Coronary artery (tissue), 2 donors: ENCODE measurements around the gene AFF3.

ENCODE experiments used
- DNase-seq: peaks from one replicate; pipeline ENCODE4 v3.0.0-alpha.2; 2017; ENCODE audit warnings: low spot score
- H3K27ac ChIP-seq, 2 donors: fragments of 200-600 bp; sonication (generic); one replicate each; pipeline ENCODE4 v1.5.1; 2016 to 2019
- H3K4me3 ChIP-seq: fragments of 200-600 bp; sonication (generic); 2 replicates; pipeline ENCODE4 v1.5.1; 2016; ENCODE audit warnings: mild to moderate bottlenecking, moderate library complexity
- TF ChIP-seq, protein P1 (sequence below): fragments of 200-600 bp; sonication (generic); IDR thresholded peaks from one replicate; pipeline ENCODE4 v1.5.1; 2019; ENCODE audit warnings: antibody characterized with exemption

The AFF3 gene

DNA sequence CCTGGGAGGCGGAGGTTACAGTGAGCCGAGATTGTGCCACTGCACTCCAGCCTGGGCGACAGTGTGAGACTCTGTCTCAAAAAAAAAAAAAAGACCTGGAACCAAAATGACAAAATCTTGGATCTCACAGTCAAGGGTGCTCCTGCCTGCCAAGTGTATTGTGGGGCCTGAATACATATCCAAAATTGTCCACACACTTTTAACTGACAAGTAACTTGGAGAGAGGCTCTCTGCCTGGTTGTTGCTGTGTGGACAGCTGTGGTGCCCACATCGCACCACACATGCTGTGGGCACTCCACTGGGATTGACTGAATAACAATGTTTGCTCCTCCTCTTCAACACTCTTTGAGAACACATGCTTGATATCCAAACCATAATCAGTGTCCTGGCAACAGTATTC lies 534.9 kb downstream of the AFF3 start:
- DNase-seq, result no peak
- Histone ChIP-seq H3K27ac (peak overlapping the region in 1 of 2 donors; percentile 49), H3K4me3 (peak overlapping the region; percentile 8)
- TF ChIP-seq, protein P1, sequence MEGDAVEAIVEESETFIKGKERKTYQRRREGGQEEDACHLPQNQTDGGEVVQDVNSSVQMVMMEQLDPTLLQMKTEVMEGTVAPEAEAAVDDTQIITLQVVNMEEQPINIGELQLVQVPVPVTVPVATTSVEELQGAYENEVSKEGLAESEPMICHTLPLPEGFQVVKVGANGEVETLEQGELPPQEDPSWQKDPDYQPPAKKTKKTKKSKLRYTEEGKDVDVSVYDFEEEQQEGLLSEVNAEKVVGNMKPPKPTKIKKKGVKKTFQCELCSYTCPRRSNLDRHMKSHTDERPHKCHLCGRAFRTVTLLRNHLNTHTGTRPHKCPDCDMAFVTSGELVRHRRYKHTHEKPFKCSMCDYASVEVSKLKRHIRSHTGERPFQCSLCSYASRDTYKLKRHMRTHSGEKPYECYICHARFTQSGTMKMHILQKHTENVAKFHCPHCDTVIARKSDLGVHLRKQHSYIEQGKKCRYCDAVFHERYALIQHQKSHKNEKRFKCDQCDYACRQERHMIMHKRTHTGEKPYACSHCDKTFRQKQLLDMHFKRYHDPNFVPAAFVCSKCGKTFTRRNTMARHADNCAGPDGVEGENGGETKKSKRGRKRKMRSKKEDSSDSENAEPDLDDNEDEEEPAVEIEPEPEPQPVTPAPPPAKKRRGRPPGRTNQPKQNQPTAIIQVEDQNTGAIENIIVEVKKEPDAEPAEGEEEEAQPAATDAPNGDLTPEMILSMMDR, result no peak

DNA sequence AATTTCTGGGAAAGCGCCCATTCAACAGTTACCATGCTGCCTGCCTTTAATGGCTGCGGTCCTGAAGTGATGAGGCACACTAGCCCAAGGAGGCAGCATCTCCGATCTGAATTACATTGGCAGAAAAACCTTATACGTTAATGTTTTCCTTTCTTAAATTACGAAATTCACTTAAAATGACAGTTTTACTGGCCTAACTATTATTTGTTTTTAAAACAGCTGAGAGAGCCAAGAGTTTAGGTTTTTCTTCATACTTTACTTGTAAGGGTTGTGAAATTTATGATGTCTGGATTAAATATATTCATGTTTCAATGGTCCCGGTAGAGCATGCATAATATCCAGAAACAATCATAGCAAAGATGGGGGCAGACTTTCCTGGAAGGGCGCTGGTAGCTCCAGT lies 537.4 kb downstream of the AFF3 start:
- TF ChIP-seq, protein P1, result no peak
- no peak for DNase-seq
- no peak overlapping the region for H3K4me3 ChIP-seq
- H3K27ac ChIP-seq, result no peak overlapping the region

- DNase-seq, result no peak
- Histone ChIP-seq H3K4me3 (no peak overlapping the region), H3K27ac (no peak overlapping the region)
- TF ChIP-seq, protein P1, result no peak
These were observed 539.9 kb downstream of the AFF3 start for GRCh38 chr2:99602476-99602875.

DNA sequence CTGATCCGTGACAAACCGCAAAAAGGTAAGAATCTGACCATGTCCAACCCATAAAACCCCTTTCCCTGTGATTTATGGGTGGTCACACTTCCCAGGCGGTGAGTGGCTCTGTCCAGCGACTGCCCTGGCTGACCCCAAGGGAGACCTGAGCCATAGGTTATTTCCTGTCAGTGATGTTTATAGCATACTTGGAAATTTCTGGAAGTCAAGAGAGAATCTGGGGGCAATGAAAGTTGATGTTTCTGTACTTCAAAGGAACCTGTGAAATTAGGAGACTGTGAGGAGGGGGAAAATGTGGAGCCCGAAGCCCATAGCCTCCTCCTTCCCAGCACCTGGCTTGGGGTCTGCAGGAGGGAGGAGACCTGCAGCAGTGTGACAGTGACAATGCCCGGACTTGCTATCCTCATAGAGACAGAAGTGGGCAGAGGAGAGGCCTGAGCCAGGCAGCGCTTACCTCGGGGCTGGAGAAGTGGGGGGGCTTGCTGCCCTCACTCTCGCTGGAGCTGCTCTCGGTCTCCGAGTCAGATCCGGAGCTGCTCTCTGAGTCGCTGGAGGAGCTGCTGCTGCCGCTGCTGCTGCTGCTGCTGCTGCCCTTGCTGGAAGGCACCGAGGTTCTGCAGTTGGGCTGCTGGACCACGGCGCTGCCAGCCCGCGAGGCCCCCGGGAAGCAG lies 541.3 kb downstream of the AFF3 start:
- DNase-seq, result no peak
- H3K4me3 ChIP-seq, result no peak overlapping the region
- TF ChIP-seq, protein P1, result no peak
- H3K27ac ChIP-seq, result no peak overlapping the region

- H3K27ac ChIP-seq, result no peak overlapping the region
- TF ChIP-seq, protein P1, result no peak
- no peak for DNase-seq
- H3K4me3 ChIP-seq, result no peak overlapping the region
These were observed 543.9 kb downstream of the AFF3 start for GRCh38 chr2:99598441-99598840.

DNA sequence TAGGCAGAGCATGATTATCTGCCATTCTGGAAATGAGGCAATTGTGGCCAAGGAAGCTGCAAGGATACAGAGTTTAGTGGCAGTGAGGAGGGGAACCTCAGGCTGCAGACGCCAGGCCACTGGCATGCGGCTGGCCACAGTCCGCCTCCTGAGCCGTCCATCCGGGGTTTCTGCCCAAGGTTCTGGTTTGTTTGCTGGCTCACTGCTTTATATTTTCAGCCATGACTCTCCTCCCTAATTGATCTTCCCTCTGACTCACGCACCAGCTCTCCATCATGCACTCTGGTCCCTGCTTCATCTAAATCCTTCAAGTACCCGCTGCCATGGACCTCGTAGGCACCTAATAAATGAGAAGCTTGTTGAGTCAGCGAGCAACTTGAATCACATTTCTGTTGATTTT lies 544.8 kb downstream of the AFF3 start:
- Histone ChIP-seq H3K27ac (no peak overlapping the region), H3K4me3 (no peak overlapping the region)
- TF ChIP-seq, protein P1, result no peak
- DNase-seq, result no peak

GRCh38 chr2:99595373-99595772 lies 547.0 kb downstream of the AFF3 start:
- DNase-seq, result no peak
- TF ChIP-seq, protein P1, result no peak
- no peak overlapping the region for H3K27ac ChIP-seq
- H3K4me3 ChIP-seq, result no peak overlapping the region
